Immature natural killer cell (primary cell): ENCODE measurements around the gene CEP120. TPM values are rescaled to one million over a fixed set of nuclear protein-coding genes. Genes with fewer than 3 reads are reported as not detected.

Experiments used
- DNase-seq, 3 donors: peaks; one replicate each; pipeline ENCODE4 v3.0.0; 2022; ENCODE audit warnings: mixed read lengths in 1 of 3
- H3K27ac Mint-ChIP-seq, 6 donors: one replicate each; pipeline ENCODE4 v1.8.0; 2020; ENCODE audit warnings: mixed read lengths in 6 of 6, mild to moderate bottlenecking in 5 of 6, inconsistent platforms in 4 of 6, moderate library complexity in 3 of 6
- H3K27me3 Mint-ChIP-seq, 3 donors: one replicate each; pipeline ENCODE4 v1.8.0; 2020 to 2021; ENCODE audit warnings: low read depth in 3 of 3, mild to moderate bottlenecking in 3 of 3, mixed read lengths in 3 of 3, moderate library complexity in 3 of 3, inconsistent platforms in 1 of 3
- H3K36me3 Mint-ChIP-seq, 3 donors: one replicate each; pipeline ENCODE4 v1.8.0; 2020; ENCODE audit warnings: mixed read lengths in 3 of 3, inconsistent platforms in 2 of 3, mild to moderate bottlenecking in 2 of 3
- H3K4me1 Mint-ChIP-seq, 2 donors: one replicate each; pipeline ENCODE4 v1.8.0; 2020; ENCODE audit warnings: inconsistent platforms in 2 of 2, mild to moderate bottlenecking in 2 of 2, mixed read lengths in 2 of 2, moderate library complexity in 1 of 2
- H3K4me3 Mint-ChIP-seq, 5 donors: one replicate each; pipeline ENCODE4 v1.8.0; 2020; ENCODE audit warnings: mild to moderate bottlenecking in 5 of 5, mixed read lengths in 5 of 5, inconsistent platforms in 3 of 5, moderate library complexity in 3 of 5
- H3K9me3 Mint-ChIP-seq, 6 donors: one replicate each; pipeline ENCODE4 v1.8.0; 2020; ENCODE audit warnings: mild to moderate bottlenecking in 6 of 6, mixed read lengths in 6 of 6, inconsistent platforms in 4 of 6, moderate library complexity in 3 of 6
- polyA plus RNA-seq, 3 donors: library from polyadenylated mRNA; unstranded; fragments of 300-500 nt; fragmentation: Illumina TruSeq; gene quantifications; one replicate each; pipeline ENCODE4 v1.2.3, GENCODE V29; 2021

The CEP120 gene
- polyA plus RNA-seq, 3 donors from 2014 or later: 9.7 to 23.1 (median 11.6) TPM

DNA sequence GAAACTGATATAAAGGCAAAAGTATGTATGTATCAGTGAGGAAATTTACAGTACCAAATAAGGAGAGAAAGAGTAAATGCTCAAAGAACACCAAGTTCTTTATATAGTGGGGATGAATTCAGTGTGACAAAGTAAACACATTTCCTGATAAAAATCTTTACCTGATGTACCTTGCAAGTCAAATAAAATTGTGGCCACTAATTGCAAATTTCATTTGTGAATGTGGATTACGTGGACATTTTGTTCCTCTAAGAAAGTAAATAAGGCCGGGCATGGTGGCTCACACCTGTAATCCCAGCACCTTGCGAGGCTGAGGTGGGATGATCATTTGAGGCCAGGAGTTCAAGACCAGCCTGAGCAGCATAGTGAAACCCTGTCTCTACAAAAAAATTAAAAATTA, 25.7 kb downstream of the CEP120 start:
- Mint-ChIP-seq H3K27ac (peak overlapping the region in 2 of 6 donors; percentile 5 to 54), H3K27me3 (no peaks in the 10 kb centered on the region), H3K4me1 (no peaks in the 10 kb centered on the region), H3K36me3 (peaks cover 23 to 49% (median 25%) of the 10 kb centered on the region in 3 donors), H3K4me3 (no peak overlapping the region), H3K9me3 (no peaks in the 10 kb centered on the region)
- no peak for DNase-seq

DNA sequence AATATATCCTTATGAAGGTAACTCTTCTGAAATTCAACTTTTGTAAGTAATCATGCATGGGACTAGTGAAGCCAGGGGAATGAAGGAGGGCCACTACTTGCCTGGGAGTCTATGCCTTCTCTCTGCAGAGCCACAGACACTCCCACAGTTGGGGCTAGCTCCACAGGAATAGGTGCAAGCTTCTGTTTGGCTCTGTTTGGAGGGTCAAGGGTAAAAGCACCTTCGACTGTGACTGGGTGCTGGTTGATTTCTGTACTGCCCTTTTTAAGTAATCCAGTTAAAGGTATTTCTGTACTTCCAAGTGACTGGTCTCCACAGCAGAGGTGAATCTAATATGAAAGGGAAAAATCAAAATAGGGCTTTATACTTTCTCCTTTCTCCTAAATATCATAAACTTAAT, 32.2 kb downstream of the CEP120 start:
- Mint-ChIP-seq H3K36me3 (peaks cover 10 to 32% (median 21%) of the 10 kb centered on the region in 3 donors), H3K27me3 (no peaks in the 10 kb centered on the region), H3K4me1 (no peaks in the 10 kb centered on the region), H3K9me3 (no peaks in the 10 kb centered on the region), H3K27ac (no peak overlapping the region), H3K4me3 (no peak overlapping the region)
- DNase-seq: no peak

DNA sequence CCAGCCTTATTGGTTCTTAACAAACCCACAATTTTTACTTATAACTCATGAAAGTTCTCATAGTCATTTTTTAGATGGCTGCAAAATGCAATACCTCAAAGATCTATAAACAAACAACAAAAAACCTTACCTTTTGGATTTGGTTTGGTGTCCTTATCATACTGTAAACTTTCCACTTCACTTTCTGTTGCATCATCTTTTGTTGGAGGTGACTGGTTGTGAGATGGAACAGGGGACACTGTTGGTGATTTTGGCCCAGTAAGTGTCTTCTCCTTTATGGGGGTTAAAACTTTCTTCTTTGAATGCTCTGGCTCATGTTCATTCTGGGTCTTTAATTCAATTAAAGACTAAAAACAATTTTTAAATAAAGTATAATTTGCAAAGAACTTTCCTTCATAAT, 33.4 kb downstream of the CEP120 start:
- DNase-seq: no peak
- Mint-ChIP-seq H3K27me3 (no peaks in the 10 kb centered on the region), H3K4me3 (no peak overlapping the region), H3K9me3 (no peaks in the 10 kb centered on the region), H3K4me1 (no peaks in the 10 kb centered on the region), H3K27ac (no peak overlapping the region), H3K36me3 (peaks cover 15 to 39% (median 24%) of the 10 kb centered on the region in 3 donors)

DNA sequence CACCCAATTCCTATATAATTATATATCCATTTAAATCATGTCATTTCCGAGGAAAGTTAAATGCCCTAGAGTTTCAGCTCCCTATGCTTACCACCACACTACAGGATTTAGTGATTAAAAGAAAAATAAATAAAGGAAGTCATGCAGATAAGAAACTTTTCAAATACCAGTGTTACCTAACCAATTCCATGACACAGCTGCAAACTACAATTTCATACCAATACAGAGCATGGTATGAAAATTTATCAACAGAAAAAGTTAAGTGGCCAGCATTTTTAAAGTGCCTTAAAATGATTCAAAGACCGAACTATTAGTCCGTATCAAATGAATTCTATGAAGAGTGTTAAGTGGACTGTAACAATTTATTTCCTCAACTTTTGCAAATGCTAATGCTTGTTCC, 35.9 kb downstream of the CEP120 start:
- no peaks in the 10 kb centered on the region for H3K27me3 Mint-ChIP-seq
- H3K36me3 Mint-ChIP-seq: peaks cover 15 to 42% (median 24%) of the 10 kb centered on the region in 3 donors
- no peak overlapping the region for H3K4me3 Mint-ChIP-seq

DNA sequence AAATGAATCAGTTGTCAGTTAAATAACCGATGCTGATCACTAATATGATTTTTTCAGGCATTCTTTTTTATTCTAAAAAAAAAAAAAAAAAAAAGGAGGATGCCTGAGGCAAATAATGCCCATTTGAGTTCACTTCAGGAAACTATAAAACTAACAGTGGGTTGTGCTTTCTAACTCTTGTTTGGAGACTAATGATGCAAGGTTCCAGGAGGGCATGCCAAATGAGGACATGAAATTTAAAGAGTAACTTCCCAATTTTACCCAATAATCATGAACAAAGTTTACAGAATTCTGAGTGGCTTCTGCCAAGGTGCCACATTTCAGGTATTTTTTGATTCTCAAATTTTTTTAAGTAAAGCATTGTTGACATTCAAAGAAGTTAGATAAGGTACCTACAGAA, 41.0 kb downstream of the CEP120 start:
- Mint-ChIP-seq H3K27me3 (no peaks in the 10 kb centered on the region), H3K36me3 (peaks cover 18 to 47% (median 41%) of the 10 kb centered on the region in 3 donors), H3K4me1 (no peaks in the 10 kb centered on the region), H3K4me3 (no peak overlapping the region), H3K9me3 (no peaks in the 10 kb centered on the region), H3K27ac (no peak overlapping the region)
- DNase-seq: no peak

More for the DNA sequence above, 35.9 kb downstream of the CEP120 start:
- DNase-seq: no peak
- Mint-ChIP-seq H3K4me1 (no peaks in the 10 kb centered on the region), H3K27ac (no peak overlapping the region), H3K9me3 (no peaks in the 10 kb centered on the region)

DNA sequence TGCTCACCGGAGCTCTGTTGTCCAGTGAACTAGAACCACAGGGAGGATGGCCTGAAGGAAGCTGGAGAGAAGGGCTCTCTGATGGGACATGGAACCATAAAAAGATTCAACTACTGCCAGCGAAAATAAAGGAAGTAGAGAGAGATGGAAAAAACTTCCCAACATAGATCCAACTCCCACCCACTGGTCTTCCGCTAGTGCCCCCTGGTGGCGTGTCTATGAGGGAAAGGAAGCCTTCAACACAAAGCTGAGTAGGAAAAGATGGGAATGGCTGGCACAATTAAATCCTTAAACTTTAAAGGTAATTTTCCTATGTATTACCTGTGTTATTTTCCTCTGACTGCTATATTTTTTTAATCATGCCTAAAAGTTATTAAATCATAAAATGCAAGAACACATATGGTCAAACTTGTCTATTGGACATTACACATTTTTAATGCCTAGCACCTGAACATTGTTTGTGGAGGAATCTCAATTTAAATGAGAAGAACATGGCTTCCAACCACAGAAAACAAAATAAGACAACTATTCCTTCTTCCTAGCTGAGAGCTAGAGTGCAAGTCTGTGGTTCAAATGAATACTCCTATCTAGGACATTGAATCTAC, 51.5 kb downstream of the CEP120 start:
- Mint-ChIP-seq H3K27me3 (no peaks in the 10 kb centered on the region), H3K4me3 (no peak overlapping the region), H3K27ac (no peak overlapping the region), H3K9me3 (no peaks in the 10 kb centered on the region), H3K36me3 (peaks cover 27 to 51% (median 39%) of the 10 kb centered on the region in 3 donors), H3K4me1 (no peaks in the 10 kb centered on the region)
- peak in 2 of 3 donors; percentile 6 for DNase-seq

DNA sequence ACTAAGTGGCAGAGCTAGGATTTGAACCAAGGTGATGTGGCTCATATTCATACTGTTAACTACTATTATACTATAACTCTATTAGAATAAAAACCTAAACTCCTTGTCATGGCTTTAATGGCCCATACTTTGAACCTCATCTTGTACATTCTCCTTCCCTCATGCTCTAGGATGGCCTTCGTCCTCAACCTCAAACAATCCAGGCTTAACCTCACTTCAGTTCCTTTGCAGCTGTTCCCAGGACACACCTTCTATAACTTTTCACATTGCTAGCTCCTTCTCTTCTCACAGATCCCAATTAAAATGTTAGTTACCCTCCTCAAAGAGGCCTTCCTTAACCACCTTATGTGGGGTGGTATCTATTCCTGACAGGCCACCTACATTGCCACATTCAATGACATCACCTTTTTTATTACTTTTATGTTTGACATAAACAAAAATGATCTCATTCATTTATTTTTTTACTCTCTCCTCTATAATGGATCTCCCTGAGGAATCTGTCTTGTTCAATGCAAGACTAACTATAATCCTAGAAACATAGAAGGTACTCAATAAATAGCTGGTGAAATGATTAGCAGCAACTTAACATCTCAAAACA, 53.7 kb downstream of the CEP120 start:
- Mint-ChIP-seq H3K9me3 (no peaks in the 10 kb centered on the region), H3K4me3 (no peak overlapping the region), H3K27me3 (peaks cover 0 to 1% (median 0%) of the 10 kb centered on the region in 3 donors), H3K27ac (peak overlapping the region in 1 of 6 donors; percentile 46), H3K4me1 (no peaks in the 10 kb centered on the region), H3K36me3 (peaks cover 18 to 40% (median 22%) of the 10 kb centered on the region in 3 donors)
- no peak for DNase-seq

DNA sequence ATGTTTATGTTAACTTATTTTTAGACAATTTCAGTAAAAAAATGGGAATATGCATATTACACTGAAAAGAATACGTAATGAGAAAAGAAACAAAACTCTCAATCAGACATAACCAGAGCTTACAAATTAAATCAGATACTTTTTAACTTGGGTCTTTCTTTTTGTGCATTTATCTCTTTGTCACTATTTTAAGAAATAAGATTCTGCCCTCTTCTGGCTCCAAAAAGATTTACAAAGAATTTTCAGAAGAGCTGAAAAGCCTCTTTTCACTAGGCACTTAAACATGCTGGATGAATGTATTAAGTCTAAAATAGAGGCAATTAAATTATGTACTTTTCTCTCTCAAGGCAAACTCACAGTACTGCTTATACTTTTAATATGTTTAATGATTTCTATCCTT, 55.5 kb downstream of the CEP120 start:
- no peak overlapping the region for H3K27ac Mint-ChIP-seq
- peaks cover 0 to 1% (median 0%) of the 10 kb centered on the region in 3 donors for H3K27me3 Mint-ChIP-seq
- H3K4me1 Mint-ChIP-seq: no peaks in the 10 kb centered on the region
- DNase-seq: no peak
- H3K4me3 Mint-ChIP-seq: no peak overlapping the region
- peaks cover 19 to 28% (median 21%) of the 10 kb centered on the region in 3 donors for H3K36me3 Mint-ChIP-seq
- no peaks in the 10 kb centered on the region for H3K9me3 Mint-ChIP-seq

DNA sequence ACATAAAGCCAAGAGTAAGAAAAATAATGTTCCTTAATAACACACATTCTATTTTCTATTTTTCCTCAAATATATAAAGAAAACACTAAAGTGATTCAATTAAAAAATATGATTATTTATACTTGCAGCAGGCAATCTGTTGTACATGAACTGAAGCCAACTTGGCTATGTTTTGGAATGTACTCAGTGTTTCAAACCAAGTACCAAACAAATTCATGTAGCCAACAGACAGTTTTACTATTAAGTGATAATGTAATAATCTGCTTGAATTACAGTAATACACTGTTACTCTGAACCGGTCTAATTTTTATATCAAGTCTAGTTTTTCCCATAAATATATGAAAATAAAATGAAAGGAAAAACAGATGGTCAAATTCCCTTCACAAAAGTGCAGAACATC, 58.0 kb downstream of the CEP120 start:
- Mint-ChIP-seq H3K27ac (no peak overlapping the region), H3K4me1 (no peaks in the 10 kb centered on the region), H3K27me3 (peaks cover 0 to 1% (median 0%) of the 10 kb centered on the region in 3 donors), H3K36me3 (peaks cover 21 to 24% (median 22%) of the 10 kb centered on the region in 3 donors), H3K4me3 (no peak overlapping the region), H3K9me3 (no peaks in the 10 kb centered on the region)
- DNase-seq: no peak

DNA sequence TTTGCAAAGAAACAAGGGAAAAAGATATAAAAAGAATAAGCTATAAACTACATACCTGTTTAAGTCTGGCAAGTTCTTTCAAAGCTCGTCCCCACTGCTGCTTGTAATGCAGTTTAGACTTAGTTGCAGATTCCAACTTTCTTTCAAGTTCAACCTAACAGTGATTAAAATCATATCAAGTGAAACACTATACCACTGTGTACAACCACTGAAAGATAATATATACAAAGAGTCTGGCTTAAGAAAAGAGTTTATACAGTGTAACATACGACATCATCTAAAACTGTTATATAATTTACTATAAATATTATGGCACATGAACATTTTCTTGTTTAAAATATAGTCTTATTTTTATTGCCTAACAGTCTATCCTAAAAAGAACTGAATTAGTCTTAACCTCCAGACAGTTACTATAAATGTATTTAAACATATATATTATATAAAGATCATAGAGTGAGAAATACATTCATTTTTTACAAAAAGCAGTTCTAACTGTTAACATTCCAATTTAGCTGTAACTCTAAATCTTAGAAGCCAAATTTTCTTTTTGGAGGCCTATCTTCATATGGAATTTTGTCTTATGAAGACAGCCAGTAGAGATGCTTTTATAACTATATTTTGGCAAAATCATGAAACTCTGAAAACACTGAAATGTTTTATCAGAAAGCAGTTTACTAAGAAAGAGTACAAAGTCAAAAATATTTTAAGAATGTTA, 58.6 kb downstream of the CEP120 start:
- H3K27me3 Mint-ChIP-seq: peaks cover 0 to 1% (median 0%) of the 10 kb centered on the region in 3 donors
- no peaks in the 10 kb centered on the region for H3K4me1 Mint-ChIP-seq
- no peaks in the 10 kb centered on the region for H3K9me3 Mint-ChIP-seq
- no peak for DNase-seq
- peaks cover 21 to 24% (median 22%) of the 10 kb centered on the region in 3 donors for H3K36me3 Mint-ChIP-seq
- H3K4me3 Mint-ChIP-seq: no peak overlapping the region
- H3K27ac Mint-ChIP-seq: no peak overlapping the region

DNA sequence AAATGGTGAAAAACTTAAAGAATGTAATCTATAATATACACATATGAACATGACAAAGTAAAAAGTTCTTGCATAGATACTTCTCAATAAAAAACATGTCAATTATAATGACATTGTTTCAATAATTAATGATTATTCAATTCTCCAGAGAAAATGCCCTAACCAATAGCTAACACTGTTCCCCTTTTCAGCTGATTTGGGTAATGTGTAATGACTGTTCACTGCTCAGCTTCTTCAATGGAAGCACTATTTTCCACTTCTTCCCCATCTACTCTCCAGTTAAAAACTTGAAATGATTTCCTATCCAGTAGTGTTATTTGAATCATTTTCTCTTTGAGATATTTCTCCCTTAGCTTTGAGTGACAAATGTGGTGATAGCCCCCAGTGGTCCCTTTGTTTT, 62.3 kb downstream of the CEP120 start:
- no peaks in the 10 kb centered on the region for H3K27me3 Mint-ChIP-seq
- H3K4me3 Mint-ChIP-seq: no peak overlapping the region
- no peak for DNase-seq
- peaks cover 40 to 45% (median 42%) of the 10 kb centered on the region in 3 donors for H3K36me3 Mint-ChIP-seq
- H3K9me3 Mint-ChIP-seq: peaks cover 0 to 6% (median 0%) of the 10 kb centered on the region in 6 donors
- no peak overlapping the region for H3K27ac Mint-ChIP-seq
- no peaks in the 10 kb centered on the region for H3K4me1 Mint-ChIP-seq

DNA sequence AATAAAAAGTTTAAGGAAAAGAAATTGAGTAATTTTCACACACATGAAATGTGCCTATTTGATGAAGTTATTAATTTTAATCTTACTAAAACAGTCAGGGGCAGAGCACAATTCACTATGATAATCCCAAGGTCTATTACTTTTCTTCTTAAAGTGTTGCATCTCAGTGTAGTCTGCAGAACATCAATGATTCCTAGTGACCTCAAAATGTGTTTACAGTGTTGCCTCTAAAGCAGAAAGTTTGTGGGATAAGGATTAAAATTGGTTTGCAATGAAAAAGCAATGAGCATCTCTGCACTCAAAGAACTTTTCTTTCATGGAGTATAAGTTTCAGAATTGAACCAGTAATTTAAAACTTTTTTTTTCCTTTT, 63.0 kb downstream of the CEP120 start:
- Mint-ChIP-seq H3K9me3 (peaks cover 0 to 6% (median 0%) of the 10 kb centered on the region in 6 donors), H3K4me1 (no peaks in the 10 kb centered on the region), H3K27ac (no peak overlapping the region), H3K36me3 (peaks cover 39 to 45% (median 40%) of the 10 kb centered on the region in 3 donors), H3K27me3 (no peaks in the 10 kb centered on the region), H3K4me3 (no peak overlapping the region)
- no peak for DNase-seq

DNA sequence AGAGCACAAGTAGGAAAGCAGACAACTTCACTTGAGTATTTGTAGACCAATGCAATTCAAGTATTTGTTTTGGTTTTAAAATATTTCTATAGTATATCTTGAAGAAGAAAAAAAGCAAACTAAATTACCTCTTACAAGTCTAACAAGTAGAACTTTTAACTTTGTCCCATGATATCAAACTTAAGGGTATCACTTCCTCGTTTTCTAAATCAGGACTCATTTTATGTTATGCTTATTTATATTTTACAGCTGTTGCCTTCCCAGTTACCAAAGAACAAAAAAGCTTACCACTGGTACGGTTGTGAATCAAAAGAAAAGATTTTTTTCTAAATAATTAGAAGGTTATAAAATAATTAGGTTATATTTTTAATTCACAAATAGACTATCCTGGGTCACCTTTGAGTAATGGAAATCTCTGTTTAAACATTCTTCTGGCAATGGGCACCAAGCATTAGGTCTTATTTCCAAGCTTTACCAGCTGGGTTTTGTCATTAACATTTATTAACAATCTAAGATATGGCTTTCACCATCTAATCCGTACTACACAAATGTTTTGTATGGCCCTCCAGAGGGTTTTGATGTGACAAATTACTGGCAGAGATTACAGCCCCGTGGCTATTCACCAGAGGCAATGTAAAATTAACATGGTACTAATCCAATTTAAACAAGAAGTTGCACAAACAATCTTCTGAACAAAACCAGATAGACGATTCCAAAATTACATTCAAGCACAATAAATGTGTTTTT, 63.6 kb downstream of the CEP120 start:
- peaks cover 39 to 45% (median 40%) of the 10 kb centered on the region in 3 donors for H3K36me3 Mint-ChIP-seq
- H3K4me1 Mint-ChIP-seq: no peaks in the 10 kb centered on the region
- DNase-seq: no peak
- peaks cover 0 to 6% (median 0%) of the 10 kb centered on the region in 6 donors for H3K9me3 Mint-ChIP-seq
- no peaks in the 10 kb centered on the region for H3K27me3 Mint-ChIP-seq
- H3K4me3 Mint-ChIP-seq: no peak overlapping the region
- no peak overlapping the region for H3K27ac Mint-ChIP-seq

DNA sequence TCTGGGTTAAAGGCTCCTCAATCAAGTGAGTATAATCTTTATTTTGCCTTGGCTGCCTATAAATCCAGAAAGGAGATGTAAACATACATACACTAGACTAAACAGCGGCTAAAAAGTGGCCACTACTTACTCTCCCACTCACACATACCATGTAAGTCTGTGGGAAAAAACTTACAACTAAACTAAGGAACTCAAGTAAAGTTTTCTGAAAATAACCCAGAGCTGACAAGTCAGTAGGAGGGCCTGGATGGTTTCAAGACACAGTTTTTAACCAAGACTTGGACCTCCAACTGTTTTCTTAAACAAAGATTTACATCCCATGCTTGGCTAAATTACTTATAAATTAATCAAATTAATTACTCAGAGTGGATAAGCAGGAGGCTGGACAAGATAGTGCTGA, 64.5 kb downstream of the CEP120 start:
- Mint-ChIP-seq H3K27ac (no peak overlapping the region), H3K9me3 (peaks cover 0 to 6% (median 0%) of the 10 kb centered on the region in 6 donors), H3K4me3 (no peak overlapping the region), H3K27me3 (no peaks in the 10 kb centered on the region), H3K4me1 (no peaks in the 10 kb centered on the region), H3K36me3 (peaks cover 40 to 45% (median 40%) of the 10 kb centered on the region in 3 donors)
- no peak for DNase-seq
